Esophagus squamous epithelium (tissue), 5 donors: Measurements from ENCODE around the gene SV2B. TPM values are rescaled to one million over a fixed set of nuclear protein-coding genes. Genes with fewer than 3 reads are reported as not detected.

Experiments used
- DNase-seq: peaks from one replicate; lab custom pipeline; 2025; lab: John Stamatoyannopoulos, UW
- H3K27ac ChIP-seq, 4 donors: fragments of 200-600 bp; sonication (generic); one replicate each; pipeline ENCODE4 v1.5.1; 2016 to 2019; ENCODE audit warnings: mild to moderate bottlenecking in 1 of 4
- H3K27me3 ChIP-seq, 4 donors: fragments of 200-600 bp; sonication (generic); 1 replicate in 3 of 4; 2 replicates in 1 of 4; pipeline versions ENCODE4 v1.5.1 to v1.6.0; 2017 to 2021; ENCODE audit warnings: antibody characterized with exemption in 1 of 4
- H3K36me3 ChIP-seq, 3 donors: fragments of 200-600 bp; sonication (generic); one replicate each; pipeline ENCODE4 v1.5.1; 2016 to 2019
- H3K4me1 ChIP-seq, 3 donors: fragments of 200-600 bp; sonication (generic); one replicate each; pipeline ENCODE4 v1.5.1; 2017 to 2019
- H3K4me3 ChIP-seq, 4 donors: fragments of 200-600 bp; sonication (generic); 1 replicate in 3 of 4; 2 replicates in 1 of 4; pipeline ENCODE4 v1.5.1; 2016 to 2019; ENCODE audit warnings: mild to moderate bottlenecking in 2 of 4, moderate library complexity in 1 of 4
- H3K9me3 ChIP-seq, 3 donors: fragments of 200-600 bp; sonication (generic); one replicate each; pipeline ENCODE4 v1.5.1; 2016 to 2019
- POLR2A ChIP-seq, 4 donors: fragments of 450-650 bp; IDR thresholded peaks; one replicate each; pipeline ENCODE4 v1.6.1; 2017; ENCODE audit warnings: antibody characterized with exemption in 4 of 4, mild to moderate bottlenecking in 4 of 4, moderate library complexity in 3 of 4
- WGBS, 2 donors: methylation state at CpG; one replicate each; pipeline ENCODE4 v1.1.5; 2018; 5-methylcytosine and 5-hydroxymethylcytosine counted together
- intact Hi-C: fragments of 100-400 bp; cut with DNase I; formaldehyde crosslinking; loops from one replicate; pipeline ENCODE4 v1.15.0; 2022
- total RNA-seq, 4 donors: library from RNA; depleted of rRNA; stranded (reverse); fragments of >200 nt; gene quantifications; one replicate each; pipeline ENCODE4 v1.1.0, GENCODE V29; 2016
- TF ChIP-seq, protein P1 (sequence below), 6 experiments: fragments of 450-650 bp in 4 of 6; fragments of 200-600 bp in 2 of 6; sonication (generic) in 2 of 6; IDR thresholded peaks; one replicate each; pipeline ENCODE4 v1.5.1; 2016 to 2019; ENCODE audit warnings: antibody characterized with exemption in 6 of 6, mild to moderate bottlenecking in 4 of 6, moderate library complexity in 4 of 6
- donor health status: DM: yes; HTN: yes; CAD: no.

The SV2B gene
- total RNA-seq, 4 donors from 2014 or later, result 0.04 to 0.95 (median 0.59) TPM; not detected in 1

DNA sequence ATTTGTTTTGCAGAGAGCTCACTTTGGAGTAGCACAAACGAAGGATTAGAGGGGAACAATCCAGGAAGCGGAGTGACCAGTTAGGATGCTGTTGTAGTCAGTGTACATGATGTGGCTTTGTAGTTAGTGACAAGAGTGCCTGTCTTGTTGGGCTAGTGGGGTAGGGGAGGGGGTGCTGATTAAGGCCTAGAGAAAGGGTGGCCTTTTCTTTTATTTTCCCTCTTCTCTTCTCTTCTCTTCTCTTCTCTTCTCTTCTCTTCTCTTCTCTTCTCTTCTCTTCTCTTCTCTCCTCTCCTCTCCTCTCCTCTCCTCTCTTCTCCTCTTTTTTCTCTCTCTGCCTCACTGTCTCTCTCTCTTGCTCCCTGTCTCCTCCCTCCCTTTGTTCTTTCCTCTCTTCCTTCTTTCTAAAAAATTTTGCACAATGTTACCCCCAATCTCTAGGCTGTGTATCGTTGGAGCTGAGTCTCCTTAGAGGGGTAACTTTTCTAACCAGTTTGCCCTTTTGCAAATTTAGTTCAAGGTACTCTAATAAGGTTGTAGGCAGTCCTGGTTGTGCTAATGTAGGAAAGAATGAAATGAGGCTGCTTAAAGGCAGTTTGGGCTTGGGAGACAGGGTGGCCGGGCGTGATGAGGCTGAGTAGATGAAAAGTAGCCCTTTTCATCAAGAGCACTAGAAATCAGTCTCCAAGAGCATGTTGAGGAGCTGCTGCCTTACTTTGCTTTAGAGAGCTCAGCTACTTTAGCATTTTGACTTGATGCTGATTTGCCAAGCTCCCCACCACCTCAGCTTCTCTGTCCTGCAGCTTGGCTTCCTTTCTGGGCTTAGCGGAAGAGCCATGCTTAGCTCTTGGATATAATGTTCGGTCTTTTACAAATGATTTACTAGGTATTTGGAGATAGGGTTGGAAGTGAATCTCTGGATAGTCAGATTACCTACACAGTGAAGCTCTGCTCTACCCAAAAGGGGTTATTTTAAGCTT lies 58.6 kb downstream of the SV2B start:
- no peaks in the 10 kb centered on the region for H3K36me3 ChIP-seq
- no peak overlapping the region for H3K4me3 ChIP-seq
- H3K4me1 ChIP-seq, result no peaks in the 10 kb centered on the region
- intact Hi-C loops, result no loop called here
- no peak for DNase-seq
- no peaks in the 10 kb centered on the region for H3K9me3 ChIP-seq
- no peak overlapping the region for H3K27ac ChIP-seq
- TF ChIP-seq, protein P1, sequence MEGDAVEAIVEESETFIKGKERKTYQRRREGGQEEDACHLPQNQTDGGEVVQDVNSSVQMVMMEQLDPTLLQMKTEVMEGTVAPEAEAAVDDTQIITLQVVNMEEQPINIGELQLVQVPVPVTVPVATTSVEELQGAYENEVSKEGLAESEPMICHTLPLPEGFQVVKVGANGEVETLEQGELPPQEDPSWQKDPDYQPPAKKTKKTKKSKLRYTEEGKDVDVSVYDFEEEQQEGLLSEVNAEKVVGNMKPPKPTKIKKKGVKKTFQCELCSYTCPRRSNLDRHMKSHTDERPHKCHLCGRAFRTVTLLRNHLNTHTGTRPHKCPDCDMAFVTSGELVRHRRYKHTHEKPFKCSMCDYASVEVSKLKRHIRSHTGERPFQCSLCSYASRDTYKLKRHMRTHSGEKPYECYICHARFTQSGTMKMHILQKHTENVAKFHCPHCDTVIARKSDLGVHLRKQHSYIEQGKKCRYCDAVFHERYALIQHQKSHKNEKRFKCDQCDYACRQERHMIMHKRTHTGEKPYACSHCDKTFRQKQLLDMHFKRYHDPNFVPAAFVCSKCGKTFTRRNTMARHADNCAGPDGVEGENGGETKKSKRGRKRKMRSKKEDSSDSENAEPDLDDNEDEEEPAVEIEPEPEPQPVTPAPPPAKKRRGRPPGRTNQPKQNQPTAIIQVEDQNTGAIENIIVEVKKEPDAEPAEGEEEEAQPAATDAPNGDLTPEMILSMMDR (IDR thresholded peaks at IDR 0.05), result no peak
- no peak for TF ChIP-seq POLR2A (IDR thresholded peaks at IDR 0.05)
- peaks cover 0 to 46% (median 0%) of the 10 kb centered on the region in 4 donors for H3K27me3 ChIP-seq
- WGBS, 2 donors, result 80 to 87% methylated on average over 7 of the region's 7 CpGs

DNA sequence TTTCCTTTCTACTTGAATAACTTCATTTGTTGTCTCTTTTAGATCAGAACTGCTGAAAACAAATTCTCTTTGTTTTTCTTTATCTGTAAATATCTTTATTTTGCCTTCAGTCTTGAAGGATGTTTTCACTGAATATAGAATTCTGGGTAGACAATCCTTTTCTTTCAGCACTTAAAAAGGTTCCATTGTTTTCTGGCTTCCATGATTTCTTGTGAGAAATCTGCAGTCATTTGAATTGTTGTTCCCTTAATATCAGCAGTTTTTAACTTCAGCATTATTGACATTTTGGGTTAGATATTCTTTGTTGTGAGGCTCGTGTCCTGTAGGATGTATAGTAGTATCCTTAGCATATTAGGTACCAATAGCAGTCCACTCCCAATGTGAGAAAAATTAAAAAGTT lies 65.8 kb downstream of the SV2B start:
- DNase-seq, result no peak
- TF ChIP-seq, protein P1 (IDR thresholded peaks at IDR 0.05), result no peak
- TF ChIP-seq POLR2A (IDR thresholded peaks at IDR 0.05), result no peak
- Histone ChIP-seq H3K9me3 (peaks cover 0 to 28% (median 9%) of the 10 kb centered on the region in 3 donors), H3K4me3 (no peak overlapping the region), H3K4me1 (no peaks in the 10 kb centered on the region), H3K36me3 (no peaks in the 10 kb centered on the region), H3K27me3 (peaks cover 0 to 2% (median 0%) of the 10 kb centered on the region in 4 donors), H3K27ac (no peak overlapping the region)
- 75 to 79% methylated on average over 1 of the region's 1 CpG for WGBS, 2 donors
- intact Hi-C loops, result no loop called here

DNA sequence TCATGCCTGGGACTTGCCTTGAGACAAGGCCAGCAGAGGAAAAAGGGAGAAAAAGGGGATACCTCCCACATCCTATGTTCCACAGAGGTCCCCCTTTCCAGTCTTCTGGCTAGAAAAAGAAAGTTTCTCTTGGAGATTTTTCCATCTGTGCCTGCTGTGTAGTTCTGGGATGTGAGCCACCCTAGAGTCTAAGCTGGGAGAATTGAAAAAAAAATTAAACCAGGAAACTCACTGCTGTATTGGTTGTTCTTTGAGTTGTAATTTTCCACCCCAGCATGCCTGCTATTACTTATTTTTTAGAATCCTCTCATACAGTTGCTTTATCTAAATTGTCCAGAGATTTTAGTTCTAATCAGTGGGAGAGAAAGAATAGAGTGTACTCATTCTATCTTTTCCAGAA lies 68.4 kb downstream of the SV2B start:
- Histone ChIP-seq H3K4me1 (no peaks in the 10 kb centered on the region), H3K4me3 (no peak overlapping the region), H3K27ac (no peak overlapping the region), H3K9me3 (peaks cover 0 to 28% (median 9%) of the 10 kb centered on the region in 3 donors), H3K36me3 (no peaks in the 10 kb centered on the region), H3K27me3 (no peaks in the 10 kb centered on the region)
- intact Hi-C loops, result no loop called here
- no peak for DNase-seq
- TF ChIP-seq POLR2A (IDR thresholded peaks at IDR 0.05), result no peak
- TF ChIP-seq, protein P1 (IDR thresholded peaks at IDR 0.05), result no peak

DNA sequence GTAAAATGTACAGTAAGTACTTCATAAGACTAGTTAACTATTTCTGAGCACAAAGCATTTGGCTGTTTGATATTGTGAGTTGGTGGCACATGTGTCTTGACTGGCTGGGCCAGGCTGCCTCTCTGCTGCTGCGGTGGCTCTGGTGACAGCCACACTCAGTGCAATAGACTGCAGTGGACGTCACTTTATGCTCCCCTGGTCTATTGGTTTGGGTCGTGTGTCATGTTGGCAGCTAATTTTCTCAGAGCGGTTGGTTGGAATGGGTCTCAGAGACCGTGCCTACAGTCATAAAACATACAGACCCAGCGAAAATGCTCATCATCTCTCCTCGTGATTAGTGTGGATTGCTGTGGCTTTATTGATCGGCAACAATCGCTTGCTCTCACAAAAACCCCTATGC lies 71.3 kb downstream of the SV2B start:
- intact Hi-C loops, result no loop called here
- no peak for DNase-seq

More for the DNA sequence above, 71.3 kb downstream of the SV2B start:
- no peak overlapping the region for H3K4me3 ChIP-seq
- WGBS, 2 donors, result 71 to 82% methylated on average over 8 of the region's 9 CpGs
- no peak for TF ChIP-seq POLR2A (IDR thresholded peaks at IDR 0.05)
- TF ChIP-seq, protein P1 (IDR thresholded peaks at IDR 0.05), result no peak
- no peaks in the 10 kb centered on the region for H3K27me3 ChIP-seq
- no peaks in the 10 kb centered on the region for H3K4me1 ChIP-seq
- no peaks in the 10 kb centered on the region for H3K36me3 ChIP-seq
- H3K9me3 ChIP-seq, result peaks cover 0 to 14% (median 0%) of the 10 kb centered on the region in 3 donors
- no peak overlapping the region for H3K27ac ChIP-seq
